Measurements from ENCODE around the gene HOXA9. TPM values are rescaled to one million over a fixed set of nuclear protein-coding genes. Genes with fewer than 3 reads are reported as not detected.

Gene HOXA9
- total and polyA plus RNA-seq, 2 of the 4 experiments (the other 2 are of a cell fraction): 0.18 to 0.32 TPM

DNA sequence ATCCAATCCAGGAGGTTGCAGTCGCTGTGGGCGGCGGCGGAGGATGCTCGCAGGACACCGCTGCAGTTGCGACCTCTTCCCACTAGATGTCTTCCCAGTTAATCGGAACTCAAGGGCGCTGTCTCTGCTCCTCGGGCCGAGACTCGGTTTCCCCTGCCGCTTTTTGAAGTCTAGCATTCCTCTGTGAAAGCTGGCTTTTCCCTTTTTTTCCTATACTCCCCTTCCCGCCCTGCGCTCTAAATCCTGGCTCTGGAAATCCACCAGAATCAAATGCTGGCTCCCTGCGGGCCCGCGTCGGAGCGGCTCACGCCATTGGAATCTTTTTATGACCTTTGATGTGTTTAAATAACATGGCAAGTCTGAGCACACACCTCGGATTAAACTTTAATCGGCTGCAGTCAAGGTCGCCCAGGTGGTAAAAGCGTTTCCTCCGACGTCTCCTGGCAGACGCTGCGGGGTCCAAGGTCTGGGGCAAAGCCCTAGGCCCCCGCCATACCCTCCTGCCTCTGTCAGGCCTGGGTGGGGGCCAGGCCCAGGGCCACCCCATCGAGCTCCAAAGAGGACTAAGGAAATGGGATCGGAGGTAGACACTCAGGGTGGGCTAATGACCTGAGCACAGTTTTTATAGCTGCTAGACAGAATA, 45.2 kb upstream of the HOXA9 start:
- Histone ChIP-seq H3K4ac (ENCODE audit: low read depth, low read length) (no peak overlapping the region), H3K4me1 (ENCODE audit: control insufficient read depth, insufficient read depth, low read length) (no peaks in the 10 kb centered on the region), H3K56ac (ENCODE audit: extremely low read depth, insufficient read depth, low read length) (no peak overlapping the region), H3K9me1 (ENCODE audit: insufficient read depth, low read length) (no peaks in the 10 kb centered on the region), H3K18ac (ENCODE audit: low read depth, low read length) (no peak overlapping the region), H2AK9ac (replicated peaks; ENCODE audit: low read depth, low read length, poor library complexity) (no peak overlapping the region), H3K9me3 (ENCODE audit: control insufficient read depth, insufficient read depth, low read length) (peaks cover 5% of the 10 kb centered on the region; the same call in 1 of the 2 replicates), H4K91ac (ENCODE audit: insufficient read depth, low read depth, low read length) (no peak overlapping the region), H4K8ac (ENCODE audit: low read depth in 2 of 2, low read length in 2 of 2) (no peak overlapping the region), H3K4me2 (ENCODE audit: low read depth, low read length) (peak overlapping the region; percentile 46), H3K9ac (ENCODE audit: low read depth, low read length) (no peak overlapping the region), H3K4me3 (ENCODE audit: insufficient read depth, low read depth, low read length) (0 out of 2 replicates have a peak overlapping the region, but pooled peaks have one; percentile 5), H2AK5ac (ENCODE audit: low read depth, low read length) (no peak overlapping the region), H3K27me3 (ENCODE audit: control insufficient read depth, insufficient read depth, low read length) (peaks cover 95% of the 10 kb centered on the region), H2BK120ac (ENCODE audit: low read depth, low read length) (no peak overlapping the region), H2AFZ (replicated peaks; ENCODE audit: low read length, poor library complexity) (peak overlapping the region; percentile 78), H4K20me1 (ENCODE audit: insufficient read depth, low read length) (peaks cover 4% of the 10 kb centered on the region; the same call in 1 of the 2 replicates), H2BK5ac (ENCODE audit: low read depth, low read length, poor library complexity, severe bottlenecking) (no peak overlapping the region), H3K27ac (ENCODE audit: insufficient read depth, low read length) (no peak overlapping the region), H2BK20ac (ENCODE audit: low read depth, low read length) (no peak overlapping the region), H3K36me3 (ENCODE audit: control insufficient read depth, insufficient read depth, low read length) (no peaks in the 10 kb centered on the region), H3K23ac (ENCODE audit: low read depth, low read length) (no peak overlapping the region), H3K14ac (replicated peaks; ENCODE audit: low read depth, low read length) (no peak overlapping the region), H3K79me1 (ENCODE audit: low read depth in 1 of 2, low read length in 2 of 2) (no peaks in the 10 kb centered on the region), H2BK15ac (ENCODE audit: low read depth, low read length) (no peak overlapping the region), H4K5ac (ENCODE audit: low read depth, low read length) (no peak overlapping the region)
- TF ChIP-seq, protein P1, sequence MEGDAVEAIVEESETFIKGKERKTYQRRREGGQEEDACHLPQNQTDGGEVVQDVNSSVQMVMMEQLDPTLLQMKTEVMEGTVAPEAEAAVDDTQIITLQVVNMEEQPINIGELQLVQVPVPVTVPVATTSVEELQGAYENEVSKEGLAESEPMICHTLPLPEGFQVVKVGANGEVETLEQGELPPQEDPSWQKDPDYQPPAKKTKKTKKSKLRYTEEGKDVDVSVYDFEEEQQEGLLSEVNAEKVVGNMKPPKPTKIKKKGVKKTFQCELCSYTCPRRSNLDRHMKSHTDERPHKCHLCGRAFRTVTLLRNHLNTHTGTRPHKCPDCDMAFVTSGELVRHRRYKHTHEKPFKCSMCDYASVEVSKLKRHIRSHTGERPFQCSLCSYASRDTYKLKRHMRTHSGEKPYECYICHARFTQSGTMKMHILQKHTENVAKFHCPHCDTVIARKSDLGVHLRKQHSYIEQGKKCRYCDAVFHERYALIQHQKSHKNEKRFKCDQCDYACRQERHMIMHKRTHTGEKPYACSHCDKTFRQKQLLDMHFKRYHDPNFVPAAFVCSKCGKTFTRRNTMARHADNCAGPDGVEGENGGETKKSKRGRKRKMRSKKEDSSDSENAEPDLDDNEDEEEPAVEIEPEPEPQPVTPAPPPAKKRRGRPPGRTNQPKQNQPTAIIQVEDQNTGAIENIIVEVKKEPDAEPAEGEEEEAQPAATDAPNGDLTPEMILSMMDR (conservative IDR thresholded peaks at IDR 0.05; ENCODE audit: low read depth, low read length): peak; percentile 65
- TF ChIP-seq MXI1 (IDR thresholded peaks at IDR 0.05; ENCODE audit: borderline replicate concordance, low read depth, low read length) (no peak), NFE2L2 (IDR thresholded peaks at IDR 0.05; ENCODE audit: low read depth, low read length) (no peak), SMC3 (IDR thresholded peaks at IDR 0.05; ENCODE audit: low read depth, low read length) (peak; percentile 62), RAD21 (IDR thresholded peaks at IDR 0.05; ENCODE audit: low read length) (peak; percentile 57)
- TF ChIP-seq, protein P2, sequence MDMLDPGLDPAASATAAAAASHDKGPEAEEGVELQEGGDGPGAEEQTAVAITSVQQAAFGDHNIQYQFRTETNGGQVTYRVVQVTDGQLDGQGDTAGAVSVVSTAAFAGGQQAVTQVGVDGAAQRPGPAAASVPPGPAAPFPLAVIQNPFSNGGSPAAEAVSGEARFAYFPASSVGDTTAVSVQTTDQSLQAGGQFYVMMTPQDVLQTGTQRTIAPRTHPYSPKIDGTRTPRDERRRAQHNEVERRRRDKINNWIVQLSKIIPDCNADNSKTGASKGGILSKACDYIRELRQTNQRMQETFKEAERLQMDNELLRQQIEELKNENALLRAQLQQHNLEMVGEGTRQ (IDR thresholded peaks at IDR 0.05; ENCODE audit: low read depth, low read length): no peak
- DNase-seq (peak; percentile 32), ATAC-seq (ENCODE audit: low read depth) (peak; percentile 91)
- POLR2A ChIA-PET (ENCODE audit: unreplicated experiment): no interaction called here
- dilution Hi-C loops (cut with HindIII; ENCODE audit: low sequenced_read_pairs, unreplicated experiment) (no loop called here), intact Hi-C loops (cut with micrococcal nuclease) (loop anchor here (1.0 to 5.0 kb wide), 4 partner anchors 366 to 812 kb away; partner anchors contain the start of gene HIBADH), in situ Hi-C loops (cut with MboI; ENCODE audit: low sequenced_read_pairs) (no loop called here)
- BruUV-seq (replicated peaks): no TSS peak
- CTCF ChIA-PET: interaction anchor here (0.8 to 1.2 kb wide), 6 partner anchors 31 to 708 kb away, joined by 3 read pairs; no protein-coding TSS in a partner anchor
- 6% methylated on average over 13 of the region's 32 CpGs; no CpG with 5 or more reads in 1 of the 2 experiments for WGBS, 2 experiments (ENCODE audit: extremely low coverage in 2 of 2, insufficient read length in 1 of 2)

All from IMR-90 (cell line).